GM23338 (cell line): ENCODE measurements around the gene NEO1.

Source experiments
- CTCF ChIP-seq, 2 experiments: fragments of 200-600 bp in 1 of 2; sonication (generic) in 1 of 2; conservative IDR thresholded peaks; 2 replicates each; pipeline versions ENCODE4 v1.5.1 to v1.6.1; 2016 to 2017; ENCODE audit warnings: antibody characterized with exemption in 2 of 2, low read depth in 2 of 2, mild to moderate bottlenecking in 2 of 2, moderate library complexity in 1 of 2
- EZH2 ChIP-seq: fragments of 200-600 bp; sonication (generic); IDR thresholded peaks from one replicate; pipeline ENCODE4 v1.8.0; 2017; ENCODE audit warnings: antibody characterized with exemption, mild to moderate bottlenecking, low read depth; ENCODE audit not compliant: unreplicated experiment

GRCh38 chr15:73015493-73015892 is 36.8 kb upstream of the NEO1 start:
- TF ChIP-seq EZH2 (no peak), CTCF (conservative IDR thresholded peaks at IDR 0.05; ENCODE audit: low read depth in 2 of 2) (peak; percentile 45 to 48)
